CD4-positive, alpha-beta memory T cell (primary cell): ENCODE measurements around the gene RPS3. TPM values are rescaled to one million over a fixed set of nuclear protein-coding genes. Genes with fewer than 3 reads are reported as not detected.
A peak's percentile ranks its signal among the peaks of the same experiment; 100 is the strongest.

Experiments
- CTCF ChIA-PET: fragments of 350-600 bp; sonication (Branson Sonifier 250); formaldehyde crosslinking; loops from one replicate; lab custom pipeline; 2021; ENCODE audit warnings: inconsistent platforms; ENCODE audit not compliant: partially characterized antibody; lab: Charles Lee
- POLR2A ChIA-PET: fragments of 350-600 bp; sonication (Branson Sonifier 250); formaldehyde crosslinking; loops from one replicate; lab custom pipeline; 2021; ENCODE audit not compliant: partially characterized antibody; lab: Charles Lee
- DNase-seq, 5 donors: peaks; one replicate each; pipeline versions ENCODE4 v3.0.0 to v3.0.0-alpha.2; 2020 to 2022; ENCODE audit warnings: mixed read lengths in 1 of 5
- H3K27ac ChIP-seq: one replicate; pipeline ENCODE4 v1.7.0; 2013; ENCODE audit warnings: low read depth, low read length
- H3K27me3 ChIP-seq: 2 replicates; pipeline ENCODE4 v1.7.0; 2013; ENCODE audit warnings: mild to moderate bottlenecking, low read length, moderate library complexity; ENCODE audit not compliant: insufficient read depth
- H3K36me3 ChIP-seq: 2 replicates; pipeline ENCODE4 v1.7.0; 2013; ENCODE audit warnings: mild to moderate bottlenecking, low read length, moderate library complexity; ENCODE audit not compliant: insufficient read depth
- H3K4me1 ChIP-seq: 2 replicates; pipeline ENCODE4 v1.7.0; 2013; ENCODE audit warnings: mild to moderate bottlenecking, low read length, moderate library complexity; ENCODE audit not compliant: insufficient read depth
- H3K4me3 ChIP-seq, 2 donors: one replicate each; pipeline ENCODE4 v1.7.0; 2013; ENCODE audit warnings: low read length in 2 of 2, mild to moderate bottlenecking in 1 of 2
- H3K9me3 ChIP-seq, 2 donors: one replicate each; pipeline ENCODE4 v1.7.0; 2013; ENCODE audit warnings: low read length in 2 of 2, control low read depth in 1 of 2; ENCODE audit not compliant: control insufficient read depth in 1 of 2
- H3K27ac Mint-ChIP-seq, 7 donors: one replicate each; pipeline ENCODE4 v1.8.0; 2020 to 2021; ENCODE audit warnings: mixed read lengths in 7 of 7, mild to moderate bottlenecking in 6 of 7, inconsistent platforms in 3 of 7, moderate library complexity in 3 of 7
- H3K27me3 Mint-ChIP-seq, 2 donors: one replicate each; pipeline ENCODE4 v1.8.0; 2020 to 2021; ENCODE audit warnings: mixed read lengths in 2 of 2
- H3K36me3 Mint-ChIP-seq, 2 donors: one replicate each; pipeline ENCODE4 v1.8.0; 2020 to 2021; ENCODE audit warnings: mixed read lengths in 2 of 2, inconsistent platforms in 1 of 2, mild to moderate bottlenecking in 1 of 2
- H3K4me1 Mint-ChIP-seq, 4 donors: one replicate each; pipeline ENCODE4 v1.8.0; 2020 to 2021; ENCODE audit warnings: mixed read lengths in 4 of 4, mild to moderate bottlenecking in 1 of 4
- H3K4me3 Mint-ChIP-seq, 8 donors: one replicate each; pipeline ENCODE4 v1.8.0; 2020 to 2021; ENCODE audit warnings: mixed read lengths in 8 of 8, mild to moderate bottlenecking in 7 of 8, moderate library complexity in 6 of 8, inconsistent platforms in 3 of 8
- H3K9me3 Mint-ChIP-seq, 8 donors: one replicate each; pipeline ENCODE4 v1.8.0; 2020 to 2021; ENCODE audit warnings: mixed read lengths in 8 of 8, mild to moderate bottlenecking in 5 of 8, inconsistent platforms in 3 of 8, moderate library complexity in 1 of 8
- intact Hi-C: fragments of 100-400 bp; cut with micrococcal nuclease; formaldehyde crosslinking; loops from one replicate; pipeline ENCODE4 v1.15.1; 2023
- polyA plus RNA-seq, 2 donors: library from polyadenylated mRNA; unstranded; fragments of 300-500 nt; fragmentation: Illumina TruSeq; gene quantifications; one replicate each; pipeline ENCODE4 v1.2.3, GENCODE V29; 2021
- total RNA-seq, 2 experiments: library from RNA; stranded (reverse); gene quantifications; one replicate each; pipeline ENCODE4 v1.2.3, GENCODE V29; 2021

RPS3 gene
- total and polyA plus RNA-seq, 4 experiments from 2014 or later: 4,846 to 5,812 (median 5,249) TPM

- Mint-ChIP-seq H3K9me3 (no peaks in the 10 kb centered on the region), H3K27me3 (peaks cover 4% of the 10 kb centered on the region in 2 donors), H3K4me3 (no peak overlapping the region), H3K4me1 (peaks cover 9 to 20% (median 14%) of the 10 kb centered on the region in 4 donors), H3K36me3 (no peaks in the 10 kb centered on the region), H3K27ac (no peak overlapping the region)
- POLR2A ChIA-PET: interaction anchor here (1.3 to 10.3 kb wide), 4 partner anchors 12 to 143 kb away, joined by 3 to 118 read pairs (median 6); partner anchors contain the start of gene RPS3
- Histone ChIP-seq H3K4me1 (peaks cover 24% of the 10 kb centered on the region), H3K27ac (no peak overlapping the region), H3K27me3 (no peaks in the 10 kb centered on the region), H3K36me3 (no peaks in the 10 kb centered on the region), H3K4me3 (no peak overlapping the region), H3K9me3 (no peaks in the 10 kb centered on the region)
- intact Hi-C loops: loop anchor here (1.0 to 2.0 kb wide), 5 partner anchors 11 to 479 kb away; partner anchors contain the start of gene RPS3
- CTCF ChIA-PET: interaction anchor here (0.7 to 14.8 kb wide), 21 partner anchors 10 to 247 kb away, joined by 3 to 614 read pairs (median 7); partner anchors contain the start of gene RPS3
- no peak for DNase-seq
These were observed 11.5 kb upstream of the RPS3 start for GRCh38 chr11:75387736-75388294.

- H3K4me3 Mint-ChIP-seq: no peak overlapping the region
- CTCF ChIA-PET: interaction anchor here (0.6 to 14.8 kb wide), 28 partner anchors 11 to 248 kb away, joined by 3 to 614 read pairs (median 4); partner anchors contain the start of genes GDPD5 and RPS3
These were observed 10.7 kb upstream of the RPS3 start for GRCh38 chr11:75388386-75389275.

GRCh38 chr11:75389276-75389605, 10.1 kb upstream of the RPS3 start:
- intact Hi-C loops: loop anchor here (2.0 kb wide), 1 partner anchor 478 kb away; no protein-coding TSS in a partner anchor
- POLR2A ChIA-PET: interaction anchor here (0.6 to 10.3 kb wide), 7 partner anchors 15 to 142 kb away, joined by 3 to 118 read pairs (median 3); no protein-coding TSS in a partner anchor

More at GRCh38 chr11:75388386-75389275, 10.7 kb upstream of the RPS3 start:
- peak; percentile 69 to 76 (median 74) for DNase-seq
- POLR2A ChIA-PET: interaction anchor here (0.6 to 10.3 kb wide), 7 partner anchors 16 to 142 kb away, joined by 3 to 118 read pairs (median 3); no protein-coding TSS in a partner anchor
- Mint-ChIP-seq H3K27ac (no peak overlapping the region), H3K27me3 (peaks cover 4% of the 10 kb centered on the region in 2 donors), H3K9me3 (no peaks in the 10 kb centered on the region), H3K36me3 (no peaks in the 10 kb centered on the region), H3K4me1 (peaks cover 4 to 13% (median 7%) of the 10 kb centered on the region in 4 donors)
- no peak overlapping the region for H3K4me3 ChIP-seq
- no peaks in the 10 kb centered on the region for H3K36me3 ChIP-seq
- intact Hi-C loops: loop anchor here (1.0 to 2.0 kb wide), 5 partner anchors 11 to 478 kb away; partner anchors contain the start of gene RPS3
- no peak overlapping the region for H3K27ac ChIP-seq
- H3K27me3 ChIP-seq: no peaks in the 10 kb centered on the region
- peaks cover 17% of the 10 kb centered on the region for H3K4me1 ChIP-seq
- H3K9me3 ChIP-seq: no peaks in the 10 kb centered on the region

GRCh38 chr11:75389925-75390324, 9.4 kb upstream of the RPS3 start:
- Mint-ChIP-seq H3K36me3 (no peaks in the 10 kb centered on the region), H3K4me1 (no peaks in the 10 kb centered on the region), H3K27ac (no peak overlapping the region), H3K9me3 (peaks cover 0 to 2% (median 0%) of the 10 kb centered on the region in 8 donors), H3K4me3 (no peak overlapping the region), H3K27me3 (peaks cover 4% of the 10 kb centered on the region in 2 donors)
- Histone ChIP-seq H3K36me3 (no peaks in the 10 kb centered on the region), H3K27ac (no peak overlapping the region), H3K27me3 (no peaks in the 10 kb centered on the region), H3K4me3 (no peak overlapping the region), H3K4me1 (peaks cover 6% of the 10 kb centered on the region), H3K9me3 (no peaks in the 10 kb centered on the region)
- ChIA-PET CTCF (interaction anchor here (0.8 to 14.8 kb wide), 19 partner anchors 9 to 479 kb away, joined by 3 to 614 read pairs (median 8); partner anchors contain the start of genes GDPD5 and RPS3), POLR2A (no interaction called here)
- DNase-seq: no peak
- intact Hi-C loops: loop anchor here (2.0 kb wide), 1 partner anchor 477 kb away; no protein-coding TSS in a partner anchor

More at GRCh38 chr11:75389276-75389605, 10.1 kb upstream of the RPS3 start:
- no peaks in the 10 kb centered on the region for H3K36me3 ChIP-seq
- no peaks in the 10 kb centered on the region for H3K9me3 ChIP-seq
- Mint-ChIP-seq H3K27me3 (peaks cover 4% of the 10 kb centered on the region in 2 donors), H3K27ac (no peak overlapping the region), H3K4me1 (peaks cover 4 to 7% (median 4%) of the 10 kb centered on the region in 4 donors), H3K4me3 (no peak overlapping the region), H3K36me3 (no peaks in the 10 kb centered on the region), H3K9me3 (no peaks in the 10 kb centered on the region)
- no peaks in the 10 kb centered on the region for H3K27me3 ChIP-seq
- no peak for DNase-seq
- CTCF ChIA-PET: interaction anchor here (0.6 to 14.8 kb wide), 24 partner anchors 11 to 479 kb away, joined by 3 to 614 read pairs (median 6); partner anchors contain the start of genes GDPD5 and RPS3
- no peak overlapping the region for H3K27ac ChIP-seq
- peaks cover 11% of the 10 kb centered on the region for H3K4me1 ChIP-seq
- H3K4me3 ChIP-seq: no peak overlapping the region

GRCh38 chr11:75394085-75394840, 5.1 kb upstream of the RPS3 start:
- Histone ChIP-seq H3K4me1 (no peaks in the 10 kb centered on the region), H3K4me3 (no peak overlapping the region), H3K36me3 (no peaks in the 10 kb centered on the region), H3K9me3 (no peaks in the 10 kb centered on the region), H3K27me3 (no peaks in the 10 kb centered on the region), H3K27ac (no peak overlapping the region)
- peaks cover 3 to 5% of the 10 kb centered on the region in 2 donors for H3K27me3 Mint-ChIP-seq
- peaks cover 0 to 2% (median 0%) of the 10 kb centered on the region in 8 donors for H3K9me3 Mint-ChIP-seq
- DNase-seq: no peak
- intact Hi-C loops: no loop called here
- peaks cover 0 to under 1% of the 10 kb centered on the region in 2 donors for H3K36me3 Mint-ChIP-seq
- H3K27ac Mint-ChIP-seq: peak overlapping the region in 1 of 7 donors; percentile 27
- no peak overlapping the region for H3K4me3 Mint-ChIP-seq
- H3K4me1 Mint-ChIP-seq: peaks cover 2 to 3% (median 2%) of the 10 kb centered on the region in 4 donors
- CTCF ChIA-PET: interaction anchor here (1.1 to 14.8 kb wide), 4 partner anchors 14 to 139 kb away, joined by 3 to 183 read pairs (median 4); no protein-coding TSS in a partner anchor
- POLR2A ChIA-PET: no interaction called here

GRCh38 chr11:75398906-75399305, 412 bp upstream of the RPS3 start:
- Histone ChIP-seq H3K9me3 (no peaks in the 10 kb centered on the region), H3K27me3 (no peaks in the 10 kb centered on the region), H3K4me3 (no peak overlapping the region), H3K36me3 (peaks cover 31% of the 10 kb centered on the region), H3K4me1 (peaks cover 32% of the 10 kb centered on the region), H3K27ac (no peak overlapping the region)
- H3K27me3 Mint-ChIP-seq: peaks cover 0 to 1% of the 10 kb centered on the region in 2 donors
- intact Hi-C loops: loop anchor here (1.0 kb wide), 4 partner anchors 11 to 450 kb away; partner anchors contain the start of genes SPCS2 and XRRA1
- CTCF ChIA-PET: interaction anchor here (1.2 to 6.3 kb wide), 6 partner anchors 9 to 133 kb away, joined by 3 to 45 read pairs (median 8); partner anchors contain the start of gene GDPD5
- peaks cover 30 to 45% of the 10 kb centered on the region in 2 donors for H3K36me3 Mint-ChIP-seq
- peaks cover 0 to 2% (median 0%) of the 10 kb centered on the region in 8 donors for H3K9me3 Mint-ChIP-seq
- no peak for DNase-seq
- peak overlapping the region in 6 of 8 donors; percentile 88 to 98 (median 96) for H3K4me3 Mint-ChIP-seq
- POLR2A ChIA-PET: interaction anchor here (1.0 to 6.2 kb wide), 7 partner anchors 31 to 127 kb away, joined by 3 to 39 read pairs (median 9); partner anchors contain the start of genes ARRB1 and GDPD5
- peak overlapping the region; percentile 96 to 99 (median 98) for H3K27ac Mint-ChIP-seq
- H3K4me1 Mint-ChIP-seq: peaks cover 26 to 49% (median 36%) of the 10 kb centered on the region in 4 donors
